Vagina (tissue), 2 donors: ENCODE data around the gene NPM1.

Experiments
- CTCF ChIP-seq, 3 experiments: fragments of 450-650 bp in 2 of 3; fragments of 200-600 bp in 1 of 3; sonication (generic) in 1 of 3; IDR thresholded peaks; one replicate each; pipeline ENCODE4 v1.5.1; 2017 to 2019; ENCODE audit warnings: antibody characterized with exemption in 3 of 3, mild to moderate bottlenecking in 2 of 3, moderate library complexity in 2 of 3
- POLR2A ChIP-seq, 2 donors: fragments of 450-650 bp; IDR thresholded peaks; one replicate each; pipeline ENCODE4 v1.6.1; 2017; ENCODE audit warnings: antibody characterized with exemption in 2 of 2, mild to moderate bottlenecking in 2 of 2, moderate library complexity in 2 of 2
- POLR2AphosphoS5 ChIP-seq, 2 donors: sonication (generic); formaldehyde crosslinking; IDR thresholded peaks; one replicate each; pipeline ENCODE4 v1.9.0; 2017; ENCODE audit warnings: antibody characterized with exemption in 2 of 2, mild to moderate bottlenecking in 2 of 2, low read depth in 1 of 2; ENCODE audit not compliant: insufficient read depth in 1 of 2

GRCh38 chr5:171407234-171407633 lies 19.6 kb downstream of the NPM1 start:
- TF ChIP-seq CTCF (IDR thresholded peaks at IDR 0.05) (no peak), POLR2A (IDR thresholded peaks at IDR 0.05) (no peak), POLR2AphosphoS5 (IDR thresholded peaks at IDR 0.05; ENCODE audit: insufficient read depth in 1 of 2, low read depth in 1 of 2) (no peak)
